HG03571 (cell line): ENCODE measurements around the gene PNPLA8.
"Not testable (repeated sequence)": the region's sequence is repeated elsewhere in the genome, so short reads cannot be mapped to it uniquely, and the experiment has no call there.

ENCODE experiments used
- ATAC-seq: cut with Tn5 transposase; IDR thresholded peaks from one replicate; pipeline ENCODE4 v1.9.1; 2021; ENCODE audit not compliant: unreplicated experiment

Gene PNPLA8, protein sequence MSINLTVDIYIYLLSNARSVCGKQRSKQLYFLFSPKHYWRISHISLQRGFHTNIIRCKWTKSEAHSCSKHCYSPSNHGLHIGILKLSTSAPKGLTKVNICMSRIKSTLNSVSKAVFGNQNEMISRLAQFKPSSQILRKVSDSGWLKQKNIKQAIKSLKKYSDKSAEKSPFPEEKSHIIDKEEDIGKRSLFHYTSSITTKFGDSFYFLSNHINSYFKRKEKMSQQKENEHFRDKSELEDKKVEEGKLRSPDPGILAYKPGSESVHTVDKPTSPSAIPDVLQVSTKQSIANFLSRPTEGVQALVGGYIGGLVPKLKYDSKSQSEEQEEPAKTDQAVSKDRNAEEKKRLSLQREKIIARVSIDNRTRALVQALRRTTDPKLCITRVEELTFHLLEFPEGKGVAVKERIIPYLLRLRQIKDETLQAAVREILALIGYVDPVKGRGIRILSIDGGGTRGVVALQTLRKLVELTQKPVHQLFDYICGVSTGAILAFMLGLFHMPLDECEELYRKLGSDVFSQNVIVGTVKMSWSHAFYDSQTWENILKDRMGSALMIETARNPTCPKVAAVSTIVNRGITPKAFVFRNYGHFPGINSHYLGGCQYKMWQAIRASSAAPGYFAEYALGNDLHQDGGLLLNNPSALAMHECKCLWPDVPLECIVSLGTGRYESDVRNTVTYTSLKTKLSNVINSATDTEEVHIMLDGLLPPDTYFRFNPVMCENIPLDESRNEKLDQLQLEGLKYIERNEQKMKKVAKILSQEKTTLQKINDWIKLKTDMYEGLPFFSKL

GRCh38 chr7:108525985-108526767 is at the start of gene PNPLA8:
Gene PNPLA8, minus strand, starts transcription at chr7:108526135. Its CDS starts 10,644 bp downstream, at chr7:108515491.
- peak; percentile 95 for ATAC-seq

DNA sequence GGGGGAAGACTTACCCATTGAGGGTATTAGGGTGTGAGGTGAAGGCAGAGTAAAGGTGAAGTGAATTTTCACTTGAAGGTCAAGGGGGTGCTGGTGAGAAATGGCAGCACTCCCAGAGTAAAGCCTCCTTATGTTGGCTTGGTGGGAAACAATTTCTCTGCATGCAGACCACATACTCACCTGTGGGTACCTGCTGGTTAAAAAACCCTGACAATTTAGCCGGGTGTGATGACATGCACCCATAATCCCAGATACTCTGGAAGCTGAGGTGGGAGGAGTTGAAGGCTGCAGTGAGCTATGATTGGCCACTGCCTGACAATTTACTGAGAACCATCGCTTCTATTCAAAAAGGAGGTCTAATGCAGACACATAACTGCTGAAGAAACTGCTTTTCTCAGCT is 49.2 kb upstream of the PNPLA8 start:
- ATAC-seq: no peak

GRCh38 chr7:108572480-108572879 is 46.5 kb upstream of the PNPLA8 start:
- ATAC-seq: no peak

GRCh38 chr7:108570146-108570755 is 44.3 kb upstream of the PNPLA8 start:
- peak; percentile 10 for ATAC-seq

DNA sequence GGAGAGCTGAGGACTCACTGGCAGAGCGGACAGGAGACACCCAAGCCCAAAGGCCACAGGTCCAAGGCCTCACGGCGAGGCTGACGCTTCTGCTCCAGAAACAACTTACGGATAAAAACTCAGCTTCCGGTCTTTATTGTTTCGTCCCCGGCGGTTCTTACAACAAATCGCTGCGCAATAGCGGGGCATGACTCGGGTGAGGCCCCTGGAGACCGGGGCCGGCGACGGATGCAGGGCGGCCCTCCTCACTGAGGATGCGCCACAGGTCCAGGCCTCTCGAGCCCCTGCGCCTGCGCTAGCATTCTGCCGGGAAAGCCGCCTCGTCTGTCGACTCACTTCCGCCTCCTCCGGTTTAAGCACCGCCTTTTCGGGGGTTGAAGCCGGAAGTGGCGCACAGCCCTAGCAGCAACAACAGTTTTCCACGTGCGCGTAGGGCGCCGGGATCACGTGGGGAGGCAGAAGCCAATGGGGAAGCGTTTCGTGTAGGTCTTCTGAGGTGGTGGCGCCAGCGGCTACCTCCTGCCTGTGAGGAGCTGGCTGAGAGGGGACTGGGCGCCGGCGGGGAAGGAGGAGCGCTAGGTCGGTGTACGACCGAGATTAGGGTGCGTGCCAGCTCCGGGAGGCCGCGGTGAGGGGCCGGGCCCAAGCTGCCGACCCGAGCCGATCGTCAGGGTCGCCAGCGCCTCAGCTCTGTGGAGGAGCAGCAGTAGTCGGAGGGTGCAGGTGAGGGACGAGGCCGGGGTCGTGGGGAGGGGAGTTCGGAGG is 43.6 kb upstream of the PNPLA8 start, which contains the start of the genes DNAJB9 and THAP5:
DNAJB9 (plus strand) TSS at position 494 of the 765 bp plus-strand sequence. CDS start 1,853 bp downstream, outside the sequence.
THAP5 (minus strand) TSS at position 326 of the 765 bp plus-strand sequence; CDS start at position 189, 137 bp downstream.
- peak; percentile 94 for ATAC-seq

DNA sequence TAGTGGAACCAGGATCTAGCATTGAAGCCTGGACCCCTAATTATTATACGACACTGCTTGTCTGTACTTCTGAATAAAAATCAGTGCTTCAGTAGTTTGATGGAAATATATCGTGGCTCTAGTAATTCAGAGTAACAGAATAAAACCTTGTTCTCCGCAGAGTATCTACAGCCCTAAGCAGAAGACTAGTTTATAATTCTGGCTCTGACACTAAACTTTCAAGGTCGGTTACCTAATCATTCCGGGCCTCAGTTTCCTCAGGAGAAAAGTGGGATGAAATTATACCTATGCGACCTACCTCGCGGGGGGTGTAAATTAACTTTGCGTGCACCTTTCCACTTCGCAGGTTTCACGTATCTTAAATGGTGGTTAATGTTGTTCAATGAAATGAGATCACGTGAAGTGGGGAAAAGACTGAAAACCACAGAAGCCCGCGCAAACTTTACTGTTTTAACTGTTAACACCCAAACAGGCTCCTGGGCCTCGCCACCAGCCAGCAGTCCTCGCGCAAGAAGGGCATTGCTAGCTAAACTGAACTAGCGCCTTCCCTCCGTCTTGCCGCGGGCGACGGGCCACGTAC is 43.0 kb upstream of the PNPLA8 start:
- no peak for ATAC-seq

GRCh38 chr7:108565987-108566386 is 40.1 kb upstream of the PNPLA8 start:
- ATAC-seq: no peak

GRCh38 chr7:108561047-108561619 is 35.2 kb upstream of the PNPLA8 start:
- ATAC-seq: no peak

DNA sequence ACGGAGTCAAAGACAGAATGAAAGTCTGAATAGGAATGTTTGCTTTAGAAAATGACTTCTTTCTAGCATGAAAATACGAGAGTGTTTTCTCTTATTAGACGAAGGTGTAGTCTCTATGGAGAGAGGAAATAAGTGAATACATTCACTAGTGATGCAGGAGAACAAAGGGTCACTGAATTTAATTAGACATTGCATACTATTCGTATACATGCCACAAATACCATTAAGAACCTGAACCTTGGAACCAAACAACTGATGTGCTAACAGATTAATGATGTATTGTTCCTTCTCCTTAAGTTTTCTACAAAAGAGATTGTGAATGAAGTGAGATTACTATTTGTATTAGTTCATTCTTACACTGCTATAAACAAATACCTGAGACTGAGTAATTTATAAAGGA is 33.3 kb upstream of the PNPLA8 start:
- ATAC-seq: no peak

DNA sequence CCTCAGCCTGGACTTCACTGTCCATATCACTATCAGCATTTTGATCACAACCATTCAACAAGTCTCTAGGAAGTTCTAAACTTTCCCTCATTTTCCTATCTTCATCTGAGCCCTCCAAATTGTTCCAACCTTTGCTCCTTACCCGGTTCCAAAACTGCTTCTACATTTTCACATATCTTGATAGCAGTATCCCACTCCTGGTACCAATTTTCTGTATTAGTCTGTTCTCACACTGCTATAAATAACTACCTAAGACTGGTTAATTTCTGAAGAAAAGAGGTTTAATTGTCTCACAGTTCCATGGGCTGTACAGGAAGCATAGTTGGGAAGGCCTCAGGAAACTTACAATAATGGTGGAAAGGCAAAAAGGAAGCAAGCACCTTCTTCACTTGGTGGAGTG is 31.7 kb upstream of the PNPLA8 start:
- no peak for ATAC-seq

DNA sequence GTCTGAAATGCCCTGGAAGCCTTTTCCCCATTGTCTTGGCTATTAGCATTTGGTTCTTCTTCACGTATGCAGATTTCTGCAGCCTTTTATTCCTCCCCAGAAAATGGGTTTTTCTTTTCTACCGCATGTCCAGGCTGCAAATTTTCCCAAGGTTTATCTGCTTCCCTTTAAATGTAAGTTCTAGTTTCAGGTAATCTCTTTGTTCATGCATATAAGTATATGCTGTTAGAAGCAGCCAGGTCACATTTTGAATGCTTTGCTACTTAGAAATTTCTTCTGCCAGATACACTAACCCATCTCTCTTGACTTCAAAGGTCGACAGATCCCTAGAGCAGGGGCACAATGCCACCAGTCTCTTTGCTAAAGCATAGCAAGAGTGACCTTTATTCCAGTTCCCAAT is 31.3 kb upstream of the PNPLA8 start:
- ATAC-seq: no peak

DNA sequence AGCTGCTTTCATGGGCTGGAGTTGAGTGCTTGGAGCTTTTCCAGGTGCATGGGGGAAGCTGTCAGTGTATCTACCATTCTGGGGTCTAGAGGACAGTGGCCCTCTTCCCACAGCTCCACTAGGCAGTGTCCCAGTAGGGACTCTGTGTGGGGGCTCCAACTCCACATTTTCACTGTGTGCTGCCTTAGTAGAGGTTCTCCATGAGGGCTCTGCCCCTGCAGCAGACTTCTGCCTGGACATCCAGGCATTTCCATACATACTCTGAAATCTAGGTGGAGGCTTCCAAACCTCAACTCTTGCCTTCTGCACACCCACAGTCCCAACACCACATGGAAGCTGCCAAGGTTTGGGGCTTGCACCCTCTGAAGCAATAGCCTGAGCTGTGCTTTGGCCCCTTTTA is 30.7 kb upstream of the PNPLA8 start:
- not testable (repeated sequence) for ATAC-seq

DNA sequence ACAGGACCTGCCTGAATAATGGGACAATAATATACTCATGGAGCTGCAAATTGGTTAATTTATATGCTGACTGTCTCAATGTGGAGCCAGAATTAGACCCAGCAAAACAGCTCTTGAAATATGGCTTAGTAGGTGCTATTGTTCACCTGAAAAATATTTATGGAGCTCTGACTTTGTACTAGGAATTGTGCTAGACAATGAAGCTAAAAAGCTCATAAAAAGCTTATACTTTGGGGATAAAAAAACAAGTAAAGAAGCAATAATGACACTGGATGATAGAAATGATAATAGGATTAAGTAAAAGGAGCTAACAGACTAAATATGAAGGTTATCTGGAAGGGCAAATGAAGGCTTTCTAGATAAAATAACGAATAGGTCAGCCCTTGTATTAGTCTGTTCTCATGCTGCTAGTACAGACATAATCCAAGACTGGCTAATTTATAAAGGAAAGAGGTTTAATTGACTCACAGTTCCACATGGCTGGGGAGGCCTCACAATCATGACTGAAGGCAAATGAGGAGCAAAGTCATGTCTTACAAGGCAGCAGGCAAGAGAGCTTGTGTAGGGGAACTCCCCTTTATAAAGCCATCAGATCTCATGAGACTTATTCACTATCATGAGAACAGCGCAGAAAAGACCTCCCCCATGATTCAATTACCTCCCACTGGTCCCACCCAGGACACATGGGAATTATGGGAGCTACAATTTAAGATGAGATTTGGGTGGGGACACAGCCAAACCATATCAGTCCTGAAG is 22.4 kb upstream of the PNPLA8 start:
- not testable (repeated sequence) for ATAC-seq

GRCh38 chr7:108541478-108541877 is 15.5 kb upstream of the PNPLA8 start:
- ATAC-seq: no peak

DNA sequence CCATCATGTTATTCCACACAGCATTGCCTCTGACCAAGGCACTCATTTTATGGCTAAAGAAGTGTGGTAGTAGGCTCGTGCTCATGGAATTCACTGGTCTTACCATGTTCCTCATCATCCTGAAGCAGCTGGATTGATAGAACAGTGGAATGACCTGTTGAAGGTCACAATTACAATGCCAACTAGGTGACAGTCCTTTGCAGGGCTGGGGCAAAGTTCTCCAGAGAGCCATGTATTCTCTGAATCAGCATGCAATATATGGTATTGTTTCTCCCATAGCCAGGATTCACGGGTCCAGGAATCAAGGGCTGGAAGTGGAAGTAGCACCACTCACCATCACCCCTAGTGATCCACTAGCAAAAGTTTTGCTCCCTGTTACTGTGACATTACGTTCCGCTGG is 12.8 kb upstream of the PNPLA8 start:
- not testable (repeated sequence) for ATAC-seq

DNA sequence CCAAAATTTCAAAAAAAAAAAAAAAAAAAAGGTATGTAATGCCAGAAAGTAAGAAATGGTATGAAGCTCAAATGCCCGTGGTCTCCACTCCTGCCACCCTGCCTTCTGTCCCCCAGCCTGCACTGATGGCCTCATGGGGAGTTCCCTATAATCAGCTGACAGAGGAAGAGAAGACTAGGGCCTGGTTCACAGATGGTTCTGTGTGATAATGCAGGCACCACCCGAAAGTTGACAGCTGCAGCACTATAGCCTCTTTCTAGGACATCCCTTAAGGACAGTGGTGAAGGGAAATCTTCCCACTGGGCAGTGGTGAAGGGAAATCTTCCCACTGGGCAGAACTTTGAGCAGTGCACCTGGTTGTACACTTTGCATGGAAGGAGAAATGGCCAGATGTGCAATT is 12.3 kb upstream of the PNPLA8 start:
- ATAC-seq: not testable (repeated sequence)

DNA sequence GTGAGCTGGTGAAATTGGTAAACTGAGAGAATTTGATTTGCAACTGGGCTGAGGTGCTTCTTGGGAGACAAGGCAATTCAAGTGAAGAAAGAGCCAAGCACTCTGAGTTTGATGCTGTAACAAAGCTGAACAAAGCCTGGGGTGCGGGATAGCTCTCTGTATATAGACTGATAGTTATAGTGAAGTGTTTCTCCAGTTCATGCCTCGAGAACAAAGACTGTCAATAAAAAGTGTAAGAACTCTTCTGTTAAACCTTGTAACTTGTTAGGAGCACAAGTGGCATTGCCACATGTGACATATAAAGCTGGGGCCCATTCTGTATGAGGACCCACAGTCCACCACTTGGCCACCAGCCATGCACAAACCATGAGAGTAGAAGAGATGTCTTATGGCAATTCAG is 11.3 kb upstream of the PNPLA8 start:
- ATAC-seq: no peak

- ATAC-seq: no peak
Measured at GRCh38 chr7:108535744-108536143, 9.8 kb upstream of the PNPLA8 start.
